ENCODE results near the gene PPP1R37.

GRCh38 chr19:45163751-45164460 lies 70.9 kb downstream of the PPP1R37 start:
- TF ChIP-seq POLR2A (IDR thresholded peaks at IDR 0.05) = no peak
- no peak for TF ChIP-seq CTCF (IDR thresholded peaks at IDR 0.05)

All from lower leg skin (tissue), 3 donors.